SIG-M5 treated with dmso at 0.1 percent for 504 hours (cell line): ENCODE results near the gene SPRN.

ENCODE experiments used
- DNase-seq: peaks from one replicate; lab custom pipeline; 2025; ENCODE audit not compliant: unreplicated experiment; lab: John Stamatoyannopoulos, UW

SPRN gene

DNA sequence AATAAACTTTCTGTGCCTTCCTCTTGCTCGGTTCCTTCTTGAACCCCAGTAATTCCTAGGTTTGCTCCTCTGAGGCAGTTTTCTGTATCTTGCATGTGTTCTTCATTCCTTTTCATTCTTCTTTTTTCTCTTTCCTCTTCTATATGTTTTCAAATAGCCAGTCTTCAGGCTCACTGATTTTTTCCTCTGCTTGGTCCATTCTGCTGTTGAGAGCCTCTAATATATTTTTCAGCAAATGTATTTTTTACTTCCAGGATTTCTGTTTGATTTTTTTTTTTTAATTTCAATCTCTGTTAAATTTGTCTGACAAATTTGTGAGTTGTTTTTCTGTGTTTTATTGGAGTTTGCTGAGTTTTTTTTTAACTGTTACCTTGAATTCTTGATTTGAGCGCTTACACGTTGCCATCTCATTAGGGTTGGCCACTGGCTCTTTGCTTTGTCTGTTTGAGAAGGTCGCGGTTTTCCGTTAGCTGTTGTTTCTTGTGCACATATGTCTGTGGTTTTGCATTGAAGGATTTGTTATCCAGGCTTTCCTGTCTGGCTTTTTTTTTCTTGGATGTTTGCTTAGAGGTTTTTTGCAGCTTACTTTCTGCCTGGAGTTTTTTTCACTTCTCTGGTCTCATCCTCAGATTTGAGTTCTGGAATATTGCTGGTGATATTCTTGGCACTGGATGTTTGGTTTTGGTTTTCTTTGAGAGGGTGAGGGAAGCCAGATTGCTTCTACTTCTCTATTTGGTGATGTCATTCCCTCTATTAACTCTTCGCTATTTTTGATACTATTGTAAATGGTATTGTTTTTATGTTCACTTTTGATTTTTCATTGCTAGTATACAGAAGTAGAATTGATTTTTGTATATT lies 12.7 kb downstream of the SPRN start:
- DNase-seq: no peak

DNA sequence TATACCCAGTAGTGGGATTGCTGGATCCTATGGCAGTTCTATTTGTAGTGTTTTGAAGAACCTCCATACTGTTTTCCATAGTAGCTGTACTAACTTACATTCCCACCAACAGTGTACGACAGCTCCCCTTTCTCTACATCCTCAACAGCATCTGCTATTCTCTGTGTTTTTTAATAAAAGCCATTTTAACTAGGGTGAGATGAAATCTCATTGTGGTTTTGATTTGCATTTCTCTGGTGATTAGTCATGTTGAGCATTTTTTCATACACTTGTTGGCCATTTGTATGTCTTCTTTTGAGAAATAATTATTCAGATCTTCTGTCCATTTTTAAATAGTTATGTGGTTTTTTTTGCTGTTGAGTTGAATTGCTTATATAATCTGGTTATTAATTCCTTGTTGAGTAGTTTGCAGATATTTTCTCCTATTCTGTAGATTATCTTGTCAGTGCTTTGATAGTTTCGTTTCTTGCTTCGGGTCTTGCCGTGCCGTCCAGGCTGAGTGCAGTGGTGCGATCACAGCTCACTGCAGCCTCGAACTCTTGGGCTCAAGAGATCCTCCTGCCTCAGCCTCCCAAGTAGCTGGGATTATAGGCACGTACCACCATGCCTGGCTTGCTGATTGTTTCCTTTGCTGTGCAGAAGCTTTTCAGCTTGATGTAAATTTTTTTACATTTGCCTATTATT lies 18.4 kb downstream of the SPRN start:
- no peak for DNase-seq

DNA sequence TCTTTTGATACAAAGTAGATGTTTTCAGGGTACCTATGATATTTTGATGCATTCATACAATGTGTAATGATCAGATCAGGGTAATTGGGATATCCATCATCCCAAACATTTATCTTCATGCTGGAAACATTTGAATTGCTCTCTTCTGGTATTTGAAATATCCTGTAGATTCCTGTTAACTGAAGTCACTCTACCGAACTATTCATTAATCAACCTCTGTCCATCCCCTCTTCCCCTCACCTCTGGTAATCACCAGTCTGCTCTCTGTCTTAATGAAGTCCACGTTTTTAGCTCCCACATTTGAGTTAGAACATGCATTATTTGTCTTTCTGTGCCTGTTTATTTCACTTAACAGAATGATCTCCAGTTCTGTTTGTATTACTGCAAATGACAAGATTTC lies 19.2 kb downstream of the SPRN start:
- DNase-seq: no peak

DNA sequence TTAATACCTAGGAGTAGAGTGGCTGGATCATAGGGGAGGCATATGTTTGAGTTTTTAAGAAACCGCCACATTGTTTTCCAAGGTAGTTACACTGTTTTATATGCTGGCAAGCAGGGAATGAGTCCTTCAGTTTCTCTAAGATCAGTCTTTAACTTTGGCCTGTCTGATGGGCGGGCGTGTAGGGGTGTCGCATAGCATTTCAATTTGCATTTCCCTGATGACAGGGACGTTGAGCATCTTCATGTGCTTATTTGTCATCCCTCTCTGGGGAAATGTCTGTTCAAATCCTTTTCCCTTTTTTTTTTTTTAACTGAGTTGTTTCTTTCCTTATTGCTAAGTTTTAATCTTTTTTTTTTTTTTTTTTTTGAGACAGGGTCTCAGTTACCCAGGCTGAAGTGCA lies 20.6 kb downstream of the SPRN start:
- no peak for DNase-seq

DNA sequence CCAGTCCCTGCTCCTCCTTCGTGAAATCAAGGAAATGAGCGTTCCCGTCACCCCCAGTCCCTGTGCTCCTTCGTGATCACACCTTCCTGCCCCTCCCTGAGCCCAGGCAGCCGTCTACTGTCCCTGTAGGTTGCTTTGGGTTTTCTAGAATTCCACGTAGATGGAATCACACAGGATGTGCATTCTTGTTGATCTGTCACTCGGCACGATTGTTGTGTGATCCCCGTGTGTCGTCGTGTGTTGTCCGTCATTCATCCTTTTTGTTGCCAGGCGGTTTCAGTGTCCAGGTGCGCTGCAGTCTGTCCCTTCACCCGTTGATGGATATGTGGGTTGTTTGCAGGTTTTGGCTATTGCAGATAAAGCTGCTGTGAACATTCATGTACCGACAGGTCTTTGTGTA lies 21.1 kb downstream of the SPRN start:
- DNase-seq: no peak

DNA sequence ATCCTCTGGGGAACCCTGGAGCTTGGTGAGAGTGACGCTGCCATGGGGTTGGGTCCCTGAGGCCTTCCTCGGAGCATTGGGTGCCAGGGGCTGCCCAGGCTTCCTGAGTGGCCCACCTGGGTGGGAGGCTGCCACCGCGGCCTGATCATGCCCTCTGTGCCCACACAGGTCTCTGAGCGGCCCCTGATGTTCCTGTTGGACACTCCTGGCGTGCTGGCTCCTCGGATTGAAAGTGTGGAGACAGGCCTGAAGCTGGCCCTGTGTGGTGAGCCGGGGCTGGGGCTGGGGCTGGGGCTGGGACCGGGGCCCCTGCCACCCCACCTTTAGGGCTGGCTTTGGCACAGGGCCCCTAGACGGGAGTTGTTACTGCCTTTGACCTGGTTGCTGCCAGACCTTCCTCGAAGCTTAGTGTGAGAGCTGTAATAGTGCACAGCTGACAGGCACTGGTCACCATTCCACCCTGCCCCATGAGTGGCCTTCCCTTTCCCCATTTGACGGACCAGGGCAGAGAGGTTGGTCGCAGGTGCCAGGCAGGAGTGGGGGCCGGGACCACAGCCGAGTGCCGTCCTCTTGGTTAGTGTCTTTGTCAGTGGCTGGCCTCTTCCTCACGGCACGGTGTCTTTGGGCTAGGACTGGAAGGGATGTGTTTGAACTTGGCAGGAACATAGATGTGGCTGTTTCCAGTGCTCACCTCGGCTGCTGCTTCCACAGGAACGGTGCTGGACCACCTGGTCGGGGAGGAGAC lies 22.3 kb downstream of the SPRN start:
- no peak for DNase-seq

DNA sequence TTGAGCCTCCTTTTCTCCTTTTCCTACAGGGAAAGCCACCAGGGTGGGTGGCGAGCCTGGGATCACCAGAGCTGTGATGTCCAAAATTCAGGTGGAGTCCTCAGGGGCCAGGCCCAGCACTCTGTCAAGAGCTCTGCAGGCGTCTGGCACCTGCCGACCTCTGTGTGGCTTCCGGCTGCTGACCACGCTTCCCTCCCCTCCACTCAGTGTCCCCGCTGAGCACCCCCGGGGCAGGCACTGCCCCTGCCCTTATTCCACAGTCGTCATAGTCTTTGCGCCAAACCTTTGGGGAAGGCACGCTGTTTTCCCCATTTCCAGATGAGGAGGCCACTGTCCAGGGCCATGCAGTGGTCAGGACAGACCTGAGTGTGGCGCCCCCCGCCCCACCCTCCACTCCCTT lies 22.9 kb downstream of the SPRN start:
- no peak for DNase-seq

DNA sequence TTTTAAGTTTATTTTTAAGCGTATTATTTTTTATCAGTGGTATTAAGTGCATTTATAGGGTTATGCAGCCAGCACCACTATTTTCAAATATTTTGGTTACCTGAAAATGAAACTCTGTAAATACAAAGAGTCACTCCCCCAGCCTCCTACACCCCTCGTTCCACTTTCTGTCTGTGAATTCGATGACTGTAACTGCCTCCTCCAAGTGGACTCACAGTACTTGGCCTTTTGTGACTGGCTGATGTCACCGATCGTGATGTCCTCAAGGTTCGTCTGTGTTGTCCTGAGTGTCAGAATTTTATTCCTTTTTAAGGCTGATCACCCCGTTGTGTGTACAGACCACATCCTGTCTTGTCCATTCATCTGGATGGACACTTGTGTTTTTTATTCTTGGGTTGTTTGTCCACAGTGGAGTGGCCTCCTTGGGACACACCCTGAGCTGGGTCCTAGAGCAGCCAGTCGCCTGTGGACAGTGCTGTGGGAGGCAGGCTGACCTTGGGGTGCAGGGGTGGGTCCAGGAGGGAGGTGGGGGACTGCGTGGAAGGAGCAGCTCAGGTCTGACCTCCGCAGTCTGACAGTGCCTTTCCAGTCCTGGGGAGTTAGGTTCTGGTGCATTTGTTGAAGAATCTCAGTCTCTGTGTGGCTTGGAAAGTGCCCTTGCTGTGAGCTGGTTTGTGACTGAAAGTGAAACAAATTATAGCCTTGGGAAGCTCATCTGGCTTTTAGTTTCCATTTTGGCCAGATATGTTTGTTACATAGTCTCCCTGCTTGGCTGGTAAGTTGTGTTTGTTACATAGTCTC lies 23.6 kb downstream of the SPRN start:
- no peak for DNase-seq

DNA sequence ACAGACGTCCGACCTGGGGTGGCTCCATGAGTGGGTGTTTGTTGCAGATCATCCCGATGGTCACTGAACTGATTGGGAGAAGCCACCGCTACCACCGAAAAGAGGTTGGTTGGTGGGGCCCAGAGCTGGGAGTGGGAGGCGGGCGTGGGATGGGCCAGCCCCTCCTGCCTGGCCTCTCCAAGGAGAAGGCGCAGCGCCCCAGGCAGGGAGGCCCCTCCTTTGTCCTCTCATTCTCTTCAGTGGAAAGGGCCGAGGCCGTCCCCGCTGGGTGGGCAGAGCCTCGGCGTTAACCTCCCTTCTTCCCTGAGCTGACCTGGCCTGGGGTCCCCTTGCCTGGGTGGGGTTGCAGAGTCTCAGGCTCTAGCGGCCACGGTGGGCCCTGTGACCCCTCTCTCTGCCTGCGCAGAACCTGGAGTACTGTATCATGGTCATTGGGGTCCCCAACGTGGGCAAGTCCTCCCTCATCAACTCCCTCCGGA lies 25.3 kb downstream of the SPRN start:
- no peak for DNase-seq

DNA sequence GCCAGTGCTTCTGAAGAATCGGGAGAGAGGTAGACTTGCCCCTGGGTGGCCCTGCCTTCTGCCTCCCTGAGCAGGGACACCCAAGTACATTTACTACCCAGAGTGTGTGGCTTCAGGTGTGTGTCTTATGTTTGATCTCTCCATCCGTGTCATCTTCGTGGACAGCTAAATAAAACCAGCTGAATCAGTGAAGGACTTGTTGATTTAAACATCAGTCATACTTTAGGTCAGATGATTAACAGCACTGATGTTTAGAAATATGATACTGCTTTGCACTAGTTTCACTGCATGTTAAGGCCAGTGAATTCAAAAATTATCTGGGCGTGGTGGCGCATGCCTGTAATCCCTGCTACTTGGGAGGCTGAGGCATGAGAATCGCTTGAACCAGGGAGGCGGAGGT lies 26.5 kb downstream of the SPRN start:
- DNase-seq: no peak

DNA sequence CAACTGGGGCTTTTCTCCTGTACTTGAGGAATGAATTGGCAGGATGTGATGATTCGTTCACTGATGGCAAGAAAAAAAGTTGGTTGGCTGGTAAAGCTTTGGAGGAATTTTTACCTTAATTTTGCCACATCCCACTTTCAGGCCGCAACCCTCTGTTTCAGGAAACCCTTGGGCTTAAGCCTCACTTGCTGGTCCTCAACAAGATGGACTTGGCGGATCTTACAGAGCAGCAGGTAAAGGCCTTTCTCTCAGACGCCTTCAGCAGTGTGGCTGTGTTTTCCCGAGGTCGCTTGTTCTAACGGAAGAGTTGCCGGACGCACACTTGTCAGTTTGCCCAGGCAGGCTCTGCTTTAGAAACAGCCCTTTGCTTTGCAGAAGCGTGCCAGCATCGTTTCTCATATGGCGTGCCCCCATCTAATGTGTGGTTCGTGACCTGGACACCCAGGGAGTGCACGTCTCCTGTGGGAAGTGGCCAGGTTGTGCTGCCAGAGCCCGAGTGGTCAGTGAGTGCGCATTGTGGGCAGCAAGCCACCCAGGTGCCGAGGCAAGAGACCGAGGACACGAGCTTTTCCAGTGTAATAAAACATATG lies 28.3 kb downstream of the SPRN start:
- DNase-seq: no peak

DNA sequence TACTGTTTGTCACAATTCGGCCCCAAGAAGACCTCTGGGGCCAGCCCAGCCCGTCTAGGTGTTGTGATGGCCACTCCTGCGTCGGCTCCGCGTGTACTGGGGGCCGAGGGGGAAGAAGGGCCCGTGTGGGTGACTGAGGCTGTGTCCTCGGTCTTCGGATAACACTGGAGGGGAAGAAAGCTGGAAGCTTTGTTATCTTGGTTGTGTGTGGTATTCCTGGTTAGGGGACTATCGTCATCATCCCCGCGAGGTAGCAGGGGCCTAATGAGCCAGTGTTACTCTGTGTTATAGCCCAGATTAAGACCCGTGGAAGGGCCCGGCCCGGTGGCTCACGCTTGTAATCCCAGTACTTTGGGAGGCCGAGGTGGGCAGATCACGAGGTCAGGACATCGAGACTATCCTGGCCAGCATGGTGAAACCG lies 29.6 kb downstream of the SPRN start:
- DNase-seq: no peak

DNA sequence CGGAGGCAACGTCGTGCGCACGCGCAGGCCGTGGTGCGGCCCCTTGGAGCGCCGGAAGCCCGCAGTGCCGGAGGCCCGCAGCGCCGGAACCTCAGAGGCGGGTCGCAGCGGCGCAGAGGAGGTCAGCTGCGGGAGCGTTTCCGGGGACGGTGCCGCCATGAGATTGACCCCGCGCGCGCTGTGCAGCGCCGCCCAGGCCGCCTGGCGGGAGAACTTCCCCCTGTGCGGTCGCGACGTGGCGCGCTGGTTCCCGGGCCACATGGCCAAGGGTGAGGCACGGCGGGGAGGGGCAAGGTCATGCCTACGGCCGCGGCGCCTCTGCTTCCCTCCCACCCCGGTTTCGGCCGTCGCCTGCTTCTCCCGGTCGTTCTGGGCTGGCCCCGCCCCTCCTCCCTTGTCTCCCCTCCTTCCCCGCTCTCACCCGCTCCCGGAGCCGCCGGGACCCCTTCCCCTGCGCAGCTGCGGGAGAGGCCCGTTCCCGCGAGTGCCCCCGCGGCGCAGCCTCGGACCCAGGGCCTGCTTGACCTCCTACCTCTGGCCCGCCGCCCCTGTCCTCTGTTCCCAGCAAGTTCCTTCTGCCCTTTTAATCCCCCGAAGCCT lies 30.3 kb downstream of the SPRN start, which contains the start of gene MTG1:
Gene MTG1 (plus strand): TSS at position 94 of the 600 bp plus-strand sequence. CDS start 64 bp downstream, at position 158.
- DNase-seq: peak; percentile 85

DNA sequence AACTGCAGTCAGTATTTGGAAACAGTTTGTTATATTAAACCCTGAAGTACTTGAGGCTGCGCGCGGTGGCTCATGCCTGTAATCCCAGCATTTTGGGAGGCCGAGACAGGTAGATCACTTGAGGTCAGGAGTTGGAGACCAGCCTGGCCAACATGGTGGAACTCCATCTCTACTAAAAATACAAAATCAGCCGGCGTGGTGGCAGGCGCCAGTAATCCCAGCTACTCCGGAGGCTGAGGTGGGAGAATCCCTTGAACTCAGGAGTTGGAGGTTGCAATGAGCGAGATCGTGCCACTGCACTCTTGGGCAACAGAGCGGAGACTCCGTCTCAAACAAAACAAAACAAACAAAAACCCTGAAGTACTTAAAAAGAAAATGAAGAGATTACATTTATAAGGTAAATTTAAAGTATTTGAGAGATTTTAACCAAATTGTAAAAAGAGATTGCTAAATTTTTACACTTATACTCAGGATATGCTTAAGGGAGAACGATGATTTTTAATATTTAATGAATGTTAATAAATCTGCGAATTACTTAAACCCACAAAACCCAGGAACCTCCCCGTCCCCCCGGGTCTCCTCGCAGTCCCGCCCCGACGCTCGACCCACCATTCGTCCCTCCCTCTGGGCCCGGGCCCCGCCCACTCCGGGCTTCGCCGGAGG lies 30.9 kb downstream of the SPRN start:
- no peak for DNase-seq

DNA sequence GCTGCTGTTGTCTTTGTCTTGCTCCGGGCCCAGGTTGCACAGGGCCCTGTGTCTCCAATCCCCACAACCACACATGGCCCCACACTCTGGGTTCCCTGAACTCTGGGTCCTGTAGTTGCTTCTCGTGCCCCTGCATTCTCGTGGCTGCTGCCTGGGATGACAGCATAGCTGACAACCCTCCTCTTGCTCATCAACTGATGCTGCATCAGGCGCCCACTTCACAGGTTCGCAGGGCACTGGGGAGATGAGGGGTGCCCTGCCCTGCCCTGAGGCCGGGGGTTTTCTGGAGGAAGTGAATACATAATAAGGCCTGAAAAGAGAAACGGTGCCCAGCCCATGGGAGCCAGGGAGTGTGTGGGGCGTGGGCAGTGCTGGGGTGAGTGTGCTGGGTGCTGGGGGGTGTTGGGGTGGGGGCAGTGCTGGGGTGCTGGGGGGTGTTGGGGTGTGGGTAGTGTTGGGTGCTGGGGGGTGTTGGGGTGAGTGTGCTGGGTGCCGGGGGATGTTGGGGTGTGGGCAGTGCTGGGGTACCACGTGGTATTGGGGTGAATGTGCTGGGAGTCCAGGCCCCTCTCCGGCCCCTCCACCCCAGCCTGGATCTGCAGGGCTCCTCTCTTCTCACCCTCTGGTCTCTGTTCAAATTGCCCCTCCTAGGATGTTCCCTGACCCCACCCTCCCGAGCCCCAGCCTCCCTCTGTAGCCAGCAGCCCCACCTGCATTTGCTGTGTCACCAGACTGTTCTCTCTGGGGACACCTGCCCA lies 32.5 kb downstream of the SPRN start:
- DNase-seq: no peak

DNA sequence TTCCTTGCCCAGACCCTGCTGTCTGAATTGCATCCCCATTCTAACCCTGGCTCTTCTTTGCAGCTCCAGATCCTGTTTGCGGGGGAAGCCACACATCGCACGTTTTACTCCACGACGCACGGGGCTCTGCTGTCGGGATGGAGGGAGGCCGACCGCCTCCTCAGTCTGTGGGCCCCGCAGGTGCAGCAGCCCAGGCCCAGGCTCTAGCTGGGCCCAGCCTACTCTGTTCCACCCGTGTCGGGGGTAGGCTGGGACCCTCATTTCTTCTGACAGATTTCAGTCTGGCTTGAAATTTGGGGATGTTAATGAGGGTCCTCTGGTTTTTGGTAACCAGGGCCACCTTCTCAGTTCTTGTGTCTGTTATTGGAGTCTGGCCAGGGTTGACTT lies 33.2 kb downstream of the SPRN start:
- no peak for DNase-seq

DNA sequence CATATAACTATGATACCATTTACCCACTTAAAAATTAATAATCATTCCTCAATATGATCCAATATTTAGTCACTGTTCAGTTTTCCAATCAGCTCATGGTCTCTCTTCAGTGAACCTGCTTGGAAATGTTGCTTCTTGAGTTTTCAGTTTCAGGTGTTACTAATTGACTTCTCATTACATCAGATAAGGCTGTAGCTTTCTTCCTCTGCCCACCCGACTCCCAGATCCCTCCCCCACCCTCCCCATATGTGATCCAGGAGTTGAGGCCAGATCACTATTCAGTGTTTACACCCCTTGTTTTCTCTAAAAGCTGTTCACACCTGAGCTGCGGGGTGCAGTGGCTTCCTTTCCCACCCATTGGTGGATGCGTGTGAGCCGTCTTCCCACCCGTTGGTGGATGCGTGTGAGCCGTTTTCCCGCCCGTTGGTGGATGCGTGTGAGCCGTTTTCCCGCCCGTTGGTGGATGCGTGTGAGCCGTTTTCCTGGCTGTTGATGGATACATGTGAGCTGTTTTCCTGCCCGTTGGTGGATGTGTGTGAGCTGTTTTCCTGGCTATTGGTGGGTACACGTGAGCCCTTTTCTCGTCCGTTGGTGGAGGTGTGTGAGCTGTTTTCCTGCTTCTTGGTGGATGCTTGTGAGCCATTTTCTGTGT lies 33.7 kb downstream of the SPRN start:
- DNase-seq: no peak
